Spleen (tissue), 7 donors: Measurements from ENCODE around the gene GGPS1.

Source experiments
- POLR2AphosphoS5 ChIP-seq, 3 donors: sonication (generic); formaldehyde crosslinking; IDR thresholded peaks; one replicate each; pipeline ENCODE4 v1.5.1; 2017; ENCODE audit warnings: antibody characterized with exemption in 3 of 3
- TF ChIP-seq, protein P1 (sequence below), 11 experiments: fragments of 200-600 bp in 7 of 11; fragments of 450-650 bp in 4 of 11; sonication (generic) in 4 of 11; IDR thresholded peaks in 8 of 11; conservative IDR thresholded peaks in 3 of 11; 1 replicate in 7 of 11; 2 replicates in 4 of 11; pipeline versions ENCODE4 v1.4.0 to v1.8.0; 2016 to 2021; ENCODE audit warnings: antibody characterized with exemption in 11 of 11, inconsistent platforms in 4 of 11, mild to moderate bottlenecking in 1 of 11
- donor health status: DM: no; HTN: no; CAD: no; lungs with moderate emphysema.
- donor health status: DM: no; HTN: no; CAD: no.
- donor health status: DM: no; HTN: no; CAD: no.

GRCh38 chr1:235317168-235317567 lies 11.2 kb upstream of the GGPS1 start:
- TF ChIP-seq, protein P1, sequence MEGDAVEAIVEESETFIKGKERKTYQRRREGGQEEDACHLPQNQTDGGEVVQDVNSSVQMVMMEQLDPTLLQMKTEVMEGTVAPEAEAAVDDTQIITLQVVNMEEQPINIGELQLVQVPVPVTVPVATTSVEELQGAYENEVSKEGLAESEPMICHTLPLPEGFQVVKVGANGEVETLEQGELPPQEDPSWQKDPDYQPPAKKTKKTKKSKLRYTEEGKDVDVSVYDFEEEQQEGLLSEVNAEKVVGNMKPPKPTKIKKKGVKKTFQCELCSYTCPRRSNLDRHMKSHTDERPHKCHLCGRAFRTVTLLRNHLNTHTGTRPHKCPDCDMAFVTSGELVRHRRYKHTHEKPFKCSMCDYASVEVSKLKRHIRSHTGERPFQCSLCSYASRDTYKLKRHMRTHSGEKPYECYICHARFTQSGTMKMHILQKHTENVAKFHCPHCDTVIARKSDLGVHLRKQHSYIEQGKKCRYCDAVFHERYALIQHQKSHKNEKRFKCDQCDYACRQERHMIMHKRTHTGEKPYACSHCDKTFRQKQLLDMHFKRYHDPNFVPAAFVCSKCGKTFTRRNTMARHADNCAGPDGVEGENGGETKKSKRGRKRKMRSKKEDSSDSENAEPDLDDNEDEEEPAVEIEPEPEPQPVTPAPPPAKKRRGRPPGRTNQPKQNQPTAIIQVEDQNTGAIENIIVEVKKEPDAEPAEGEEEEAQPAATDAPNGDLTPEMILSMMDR (IDR thresholded peaks at IDR 0.05 in 8 of 11, conservative IDR thresholded peaks at IDR 0.05 in 3 of 11), result no peak
- TF ChIP-seq POLR2AphosphoS5 (IDR thresholded peaks at IDR 0.05), result no peak
